OCI-LY3 (cell line): ENCODE data around the gene DGKG.

ENCODE experiments used
- EZH2phosphoT487 ChIP-seq: fragments of 200-600 bp; shearing (Covaris generic); IDR thresholded peaks from 2 replicates; pipeline ENCODE4 v1.6.1; 2018; ENCODE audit warnings: antibody characterized with exemption, mixed run types, low read depth
- TF ChIP-seq, protein P1 (sequence below): fragments of 200-600, 300-600 bp; sonication (generic); IDR thresholded peaks from 2 replicates; pipeline ENCODE4 v1.5.1; 2014; ENCODE audit warnings: antibody characterized with exemption, low read length, low read depth

DNA sequence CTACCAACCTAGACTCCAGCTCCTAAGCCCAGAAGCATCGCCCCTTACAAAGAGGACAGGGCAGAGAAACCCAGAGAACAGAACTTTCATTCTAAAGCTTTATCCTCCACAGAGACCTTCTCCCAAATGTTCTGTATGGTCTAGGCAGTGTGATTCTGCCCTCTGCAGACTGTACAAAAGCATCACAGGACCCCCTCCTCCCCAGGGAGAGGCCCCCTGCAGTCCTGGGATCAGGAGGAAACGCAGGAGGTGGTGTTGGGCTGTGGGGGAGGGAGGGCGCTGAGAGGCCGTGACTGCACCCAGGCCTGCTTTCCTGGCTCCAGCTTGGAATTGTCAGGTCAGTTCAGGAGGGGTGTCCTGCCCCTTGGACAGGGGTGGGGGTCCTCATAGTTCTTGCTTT is 101.3 kb downstream of the DGKG start:
- TF ChIP-seq, protein P1, sequence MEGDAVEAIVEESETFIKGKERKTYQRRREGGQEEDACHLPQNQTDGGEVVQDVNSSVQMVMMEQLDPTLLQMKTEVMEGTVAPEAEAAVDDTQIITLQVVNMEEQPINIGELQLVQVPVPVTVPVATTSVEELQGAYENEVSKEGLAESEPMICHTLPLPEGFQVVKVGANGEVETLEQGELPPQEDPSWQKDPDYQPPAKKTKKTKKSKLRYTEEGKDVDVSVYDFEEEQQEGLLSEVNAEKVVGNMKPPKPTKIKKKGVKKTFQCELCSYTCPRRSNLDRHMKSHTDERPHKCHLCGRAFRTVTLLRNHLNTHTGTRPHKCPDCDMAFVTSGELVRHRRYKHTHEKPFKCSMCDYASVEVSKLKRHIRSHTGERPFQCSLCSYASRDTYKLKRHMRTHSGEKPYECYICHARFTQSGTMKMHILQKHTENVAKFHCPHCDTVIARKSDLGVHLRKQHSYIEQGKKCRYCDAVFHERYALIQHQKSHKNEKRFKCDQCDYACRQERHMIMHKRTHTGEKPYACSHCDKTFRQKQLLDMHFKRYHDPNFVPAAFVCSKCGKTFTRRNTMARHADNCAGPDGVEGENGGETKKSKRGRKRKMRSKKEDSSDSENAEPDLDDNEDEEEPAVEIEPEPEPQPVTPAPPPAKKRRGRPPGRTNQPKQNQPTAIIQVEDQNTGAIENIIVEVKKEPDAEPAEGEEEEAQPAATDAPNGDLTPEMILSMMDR = no peak
- TF ChIP-seq EZH2phosphoT487 = no peak
